GM12878 (cell line): ENCODE measurements around the gene NUP37. TPM values are rescaled to one million over a fixed set of nuclear protein-coding genes. Genes with fewer than 3 reads are reported as not detected.
A peak's percentile ranks its signal among the peaks of the same experiment; 100 is the strongest.

Source experiments
- ATAC-seq: fragments of 200-7000 bp; cut with Tn5 transposase; 3 replicates; pipeline ENCODE4 v1.9.1; 2020; ENCODE audit warnings: mild to moderate bottlenecking, moderate library complexity
- BruUV-seq: library from RNA; stranded (reverse); fragments of 400-500 nt; replicated peaks from 2 replicates; lab custom pipeline; 2021; lab: Mats Ljungman, UMichigan
- CTCF ChIA-PET: fragments of 300-600 bp; sonication (Branson Sonifier 250); formaldehyde crosslinking; extraction: SDS; loops from one replicate; lab custom pipeline; 2021; ENCODE audit warnings: inconsistent platforms; lab: Yijun Ruan, JAX
- POLR2A ChIA-PET: fragments of 350-600 bp; formaldehyde crosslinking; extraction: SDS; loops from one replicate; lab custom pipeline; 2021; ENCODE audit warnings: inconsistent platforms; lab: Charles Lee
- RAD21 ChIA-PET: fragments of 300-600 bp; sonication (Branson Sonifier 250); formaldehyde crosslinking; loops from one replicate; lab custom pipeline; 2023; ENCODE audit warnings: antibody characterized with exemption; ENCODE audit not compliant: unreplicated experiment; lab: Charles Lee
- SMC1A ChIA-PET: fragments of 300-600 bp; sonication (Branson Sonifier 250); formaldehyde crosslinking; loops from one replicate; lab custom pipeline; 2023; ENCODE audit not compliant: unreplicated experiment, uncharacterized antibody; lab: Charles Lee
- DNase-seq: peaks from one replicate; pipeline ENCODE4 v3.0.0-alpha.2; 2011; ENCODE audit warnings: low read depth, low spot score
- FAIRE-seq: peaks from 3 replicates; lab custom pipeline; 2011; peaks lifted over from hg19 to GRCh38; lab: Jason Lieb, UNC
- H2AFZ ChIP-seq: 2 replicates; pipeline ENCODE4 v1.6.0; 2011; ENCODE audit warnings: low read depth, low read length, control low read depth; ENCODE audit not compliant: control insufficient read depth
- H3K27ac ChIP-seq: 2 replicates; pipeline ENCODE4 v1.5.1; 2011; ENCODE audit warnings: control low read depth; ENCODE audit not compliant: control insufficient read depth, insufficient read depth
- H3K27me3 ChIP-seq, 2 experiments: replicated peaks in 1 of 2; 2 replicates each; pipeline versions ENCODE4 v1.6.0 to v1.6.1; 2011; ENCODE audit warnings: low read length in 1 of 2; ENCODE audit not compliant: control insufficient read depth in 2 of 2, insufficient read depth in 2 of 2
- H3K36me3 ChIP-seq, 2 experiments: 2 replicates each; pipeline ENCODE4 v1.5.1; 2011; ENCODE audit warnings: low read length in 1 of 2; ENCODE audit not compliant: control insufficient read depth in 2 of 2, insufficient read depth in 2 of 2
- H3K4me1 ChIP-seq: 2 replicates; pipeline ENCODE4 v1.6.1; 2011; ENCODE audit warnings: mild to moderate bottlenecking, low read length, moderate library complexity, mixed read lengths; ENCODE audit not compliant: control insufficient read depth, insufficient read depth
- H3K4me2 ChIP-seq: 2 replicates; pipeline ENCODE4 v1.6.0; 2011; ENCODE audit warnings: control low read depth; ENCODE audit not compliant: control insufficient read depth, insufficient read depth
- H3K4me3 ChIP-seq: fragments of 200-600 bp; sonication (generic); 2 replicates; pipeline ENCODE4 v1.5.1; 2016
- H3K79me2 ChIP-seq: 2 replicates; pipeline ENCODE4 v1.6.0; 2011; ENCODE audit warnings: low read length; ENCODE audit not compliant: control insufficient read depth, insufficient read depth
- H3K9ac ChIP-seq: 2 replicates; pipeline ENCODE4 v1.8.0; 2011; ENCODE audit warnings: low read length, control low read depth, mixed read lengths; ENCODE audit not compliant: control insufficient read depth, insufficient read depth
- H3K9me3 ChIP-seq: replicated peaks from 3 replicates; pipeline ENCODE4 v1.5.1; 2011; ENCODE audit warnings: mild to moderate bottlenecking, low read length; ENCODE audit not compliant: control insufficient read depth, insufficient read depth
- H4K20me1 ChIP-seq: 2 replicates; pipeline ENCODE4 v1.6.0; 2011; ENCODE audit not compliant: control insufficient read depth, insufficient read depth
- BRCA1 ChIP-seq: IDR thresholded peaks from 2 replicates; pipeline ENCODE4 v1.6.1; 2011; ENCODE audit warnings: low read depth, low read length, improper control_type of control experiment
- GABPA ChIP-seq: IDR thresholded peaks from 2 replicates; pipeline ENCODE4 v1.6.1; 2014; ENCODE audit warnings: antibody characterized with exemption, low read depth, mild to moderate bottlenecking, inconsistent platforms
- GATAD2B ChIP-seq: fragments of 450-650 bp; conservative IDR thresholded peaks from 2 replicates; pipeline ENCODE4 v1.6.1; 2017; ENCODE audit warnings: low read depth, mild to moderate bottlenecking, moderate library complexity
- JUNB ChIP-seq: IDR thresholded peaks from 2 replicates; pipeline ENCODE4 v1.6.1; 2016; ENCODE audit warnings: antibody characterized with exemption, mild to moderate bottlenecking
- LARP7 ChIP-seq: fragments of 450-650 bp; IDR thresholded peaks from 2 replicates; pipeline ENCODE4 v1.6.1; 2017; ENCODE audit warnings: mild to moderate bottlenecking
- MEF2B ChIP-seq: fragments of 450-650 bp; IDR thresholded peaks from 2 replicates; pipeline ENCODE4 v1.6.1; 2018; ENCODE audit warnings: mild to moderate bottlenecking, moderate library complexity; ENCODE audit not compliant: partially characterized antibody, poor library complexity, severe bottlenecking
- NR2C1 ChIP-seq: fragments of 450-650 bp; IDR thresholded peaks from 2 replicates; pipeline ENCODE4 v1.6.1; 2017; ENCODE audit warnings: antibody characterized with exemption, mild to moderate bottlenecking, moderate library complexity
- RAD51 ChIP-seq: fragments of 450-650 bp; IDR thresholded peaks from 2 replicates; pipeline ENCODE4 v1.6.1; 2016; ENCODE audit warnings: moderate library complexity, mild to moderate bottlenecking, inconsistent platforms
- RUNX3 ChIP-seq: IDR thresholded peaks from 2 replicates; pipeline ENCODE4 v1.6.1; 2012; ENCODE audit warnings: low read length, inconsistent platforms
- SMARCA5 ChIP-seq: fragments of 450-650 bp; IDR thresholded peaks from 2 replicates; pipeline ENCODE4 v1.6.1; 2017; ENCODE audit warnings: mild to moderate bottlenecking
- SP1 ChIP-seq: IDR thresholded peaks from one replicate; pipeline ENCODE4 v1.6.1; 2011; ENCODE audit warnings: low read depth, low read length
- SRF ChIP-seq, 2 experiments: IDR thresholded peaks; 2 replicates each; pipeline ENCODE4 v1.6.1; 2011; ENCODE audit warnings: low read depth in 2 of 2, low read length in 2 of 2, mild to moderate bottlenecking in 1 of 2, moderate library complexity in 1 of 2
- STAT1 ChIP-seq: fragments of 450-650 bp; conservative IDR thresholded peaks from 2 replicates; pipeline ENCODE4 v1.6.1; 2014; ENCODE audit warnings: antibody characterized with exemption, mild to moderate bottlenecking
- YY1 ChIP-seq: IDR thresholded peaks from 2 replicates; pipeline ENCODE4 v1.6.1; 2011; ENCODE audit warnings: low read depth, mild to moderate bottlenecking, low read length
- in situ Hi-C: fragments of 300-500 bp; cut with MboI; formaldehyde crosslinking; loops from 9 replicates; pipeline ENCODE4 v1.14.3; 2018; ENCODE audit warnings: mixed read lengths
- intact Hi-C: fragments of 100-400 bp; cut with micrococcal nuclease; formaldehyde crosslinking; loops from one replicate; pipeline ENCODE4 v1.14.2; 2022; ENCODE audit not compliant: unreplicated experiment
- polyA plus RNA-seq, 11 experiments: library from polyadenylated mRNA; depleted of rRNA in 4 of 11; unstranded in 6 of 11; stranded (reverse) in 5 of 11; fragments of >200 nt; fragmentation: Nextera tagmentation in 4 of 11; fragmentation: Illumina TruSeq in 1 of 11; extraction: Ambion mirVana in 4 of 11; extraction: Trizol in 1 of 11; gene quantifications; 1 replicate in 1 of 11; 2 replicates in 10 of 11; pipeline versions ENCODE4 v1.2.1 to v1.2.3, GENCODE V29; 2011 to 2016; ENCODE audit warnings: inconsistent platforms in 2 of 11, missing spikeins in 2 of 11, low read depth in 1 of 11
- total RNA-seq, 4 experiments: library from RNA; depleted of rRNA in 3 of 4; stranded (reverse); fragments of >200 nt in 3 of 4; fragmentation: Illumina TruSeq in 1 of 4; extraction: Trizol in 1 of 4; gene quantifications; 2 replicates each; pipeline versions ENCODE4 v1.2.1 to v1.2.3, GENCODE V29; 2013 to 2021
- TF ChIP-seq, protein P1 (sequence below): IDR thresholded peaks from 2 replicates; pipeline ENCODE4 v1.6.1; 2011; ENCODE audit warnings: low read depth, low read length, improper control_type of control experiment, borderline replicate concordance
- TF ChIP-seq, protein P2 (sequence below): IDR thresholded peaks from 2 replicates; pipeline ENCODE4 v1.6.1; 2012; ENCODE audit warnings: improper control_type of control experiment, low read depth, low read length; ENCODE audit not compliant: insufficient replicate concordance
- TF ChIP-seq, protein P3 (sequence below): fragments of 450-650 bp; formaldehyde crosslinking; IDR thresholded peaks from 2 replicates; pipeline ENCODE4 v1.5.0; 2022; ENCODE audit warnings: mild to moderate bottlenecking, missing genetic modification characterization

NUP37 gene
- total and polyA plus RNA-seq, 10 of the 15 experiments (the other 5 are each of a cell fraction or from before 2014, with no cell fraction given) = 51.8 to 250 (median 99.6) TPM

DNA sequence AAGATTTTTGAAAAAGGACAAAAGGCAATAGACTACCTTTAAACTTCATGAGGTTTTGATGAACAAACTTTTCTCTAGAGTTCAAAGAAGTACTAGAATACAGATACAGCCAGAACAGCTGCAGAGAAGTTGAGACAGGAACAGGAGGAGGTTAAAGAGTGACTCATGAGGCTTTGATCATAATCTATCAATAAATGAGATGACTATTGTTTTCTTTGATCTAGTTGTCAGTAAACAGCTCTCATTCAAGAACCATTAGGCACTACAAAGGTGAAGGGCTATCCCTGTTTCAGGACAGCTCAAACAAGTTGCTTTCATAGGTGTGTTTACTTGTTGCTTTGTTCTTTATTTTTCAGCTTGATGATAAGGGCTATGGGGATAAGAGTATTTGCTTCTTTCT lies 60.6 kb downstream of the NUP37 start:
- DNase-seq = no peak
- Histone ChIP-seq H3K4me2 (0 out of 2 replicates have a peak overlapping the region, but pooled peaks have one; percentile 13), H3K9ac (no peak overlapping the region), H3K4me3 (no peak overlapping the region), H3K9me3 (no peaks in the 10 kb centered on the region; the same call in 2 of the 3 replicates), H3K27ac (no peak overlapping the region), H3K36me3 (peaks cover 0 to 5% of the 10 kb centered on the region in 2 experiments; a peak in 1 of 4 replicates), H3K79me2 (peaks cover 6% of the 10 kb centered on the region), H3K27me3 (no peaks in the 10 kb centered on the region), H3K4me1 (peaks cover 10% of the 10 kb centered on the region; the same call in 1 of the 2 replicates), H4K20me1 (no peaks in the 10 kb centered on the region), H2AFZ (no peak overlapping the region)
- ChIA-PET POLR2A (interaction anchor here (0.6 to 1.7 kb wide), 2 partner anchors 10 to 145 kb away, joined by 3 to 5 read pairs; no protein-coding TSS in a partner anchor), CTCF (interaction anchor here (0.9 kb wide), 1 partner anchor 32 kb away, joined by 3 read pairs; no protein-coding TSS in a partner anchor), SMC1A (interaction anchor here (0.7 to 1.8 kb wide), 8 partner anchors 9 to 128 kb away, joined by 3 to 9 read pairs (median 4); no protein-coding TSS in a partner anchor), RAD21 (no interaction called here)
- intact Hi-C loops (no loop called here), in situ Hi-C loops (no loop called here)
- peak; percentile 3; the same call in 2 of the 3 replicates for ATAC-seq
- no TSS peak for BruUV-seq
- no peak for FAIRE-seq
- TF ChIP-seq SP1 (no peak), STAT1 (no peak), YY1 (no peak), BRCA1 (no peak), JUNB (peak; percentile 82), MEF2B (no peak), LARP7 (no peak), GABPA (no peak), NR2C1 (no peak), GATAD2B (no peak), SMARCA5 (no peak), RUNX3 (peak; percentile 41), SRF (IDR thresholded peaks at IDR 0.05; ENCODE audit: low read depth in 2 of 2, low read length in 2 of 2) (no peak), RAD51 (no peak)
- TF ChIP-seq, protein P1, sequence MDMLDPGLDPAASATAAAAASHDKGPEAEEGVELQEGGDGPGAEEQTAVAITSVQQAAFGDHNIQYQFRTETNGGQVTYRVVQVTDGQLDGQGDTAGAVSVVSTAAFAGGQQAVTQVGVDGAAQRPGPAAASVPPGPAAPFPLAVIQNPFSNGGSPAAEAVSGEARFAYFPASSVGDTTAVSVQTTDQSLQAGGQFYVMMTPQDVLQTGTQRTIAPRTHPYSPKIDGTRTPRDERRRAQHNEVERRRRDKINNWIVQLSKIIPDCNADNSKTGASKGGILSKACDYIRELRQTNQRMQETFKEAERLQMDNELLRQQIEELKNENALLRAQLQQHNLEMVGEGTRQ = no peak
- TF ChIP-seq, protein P2, sequence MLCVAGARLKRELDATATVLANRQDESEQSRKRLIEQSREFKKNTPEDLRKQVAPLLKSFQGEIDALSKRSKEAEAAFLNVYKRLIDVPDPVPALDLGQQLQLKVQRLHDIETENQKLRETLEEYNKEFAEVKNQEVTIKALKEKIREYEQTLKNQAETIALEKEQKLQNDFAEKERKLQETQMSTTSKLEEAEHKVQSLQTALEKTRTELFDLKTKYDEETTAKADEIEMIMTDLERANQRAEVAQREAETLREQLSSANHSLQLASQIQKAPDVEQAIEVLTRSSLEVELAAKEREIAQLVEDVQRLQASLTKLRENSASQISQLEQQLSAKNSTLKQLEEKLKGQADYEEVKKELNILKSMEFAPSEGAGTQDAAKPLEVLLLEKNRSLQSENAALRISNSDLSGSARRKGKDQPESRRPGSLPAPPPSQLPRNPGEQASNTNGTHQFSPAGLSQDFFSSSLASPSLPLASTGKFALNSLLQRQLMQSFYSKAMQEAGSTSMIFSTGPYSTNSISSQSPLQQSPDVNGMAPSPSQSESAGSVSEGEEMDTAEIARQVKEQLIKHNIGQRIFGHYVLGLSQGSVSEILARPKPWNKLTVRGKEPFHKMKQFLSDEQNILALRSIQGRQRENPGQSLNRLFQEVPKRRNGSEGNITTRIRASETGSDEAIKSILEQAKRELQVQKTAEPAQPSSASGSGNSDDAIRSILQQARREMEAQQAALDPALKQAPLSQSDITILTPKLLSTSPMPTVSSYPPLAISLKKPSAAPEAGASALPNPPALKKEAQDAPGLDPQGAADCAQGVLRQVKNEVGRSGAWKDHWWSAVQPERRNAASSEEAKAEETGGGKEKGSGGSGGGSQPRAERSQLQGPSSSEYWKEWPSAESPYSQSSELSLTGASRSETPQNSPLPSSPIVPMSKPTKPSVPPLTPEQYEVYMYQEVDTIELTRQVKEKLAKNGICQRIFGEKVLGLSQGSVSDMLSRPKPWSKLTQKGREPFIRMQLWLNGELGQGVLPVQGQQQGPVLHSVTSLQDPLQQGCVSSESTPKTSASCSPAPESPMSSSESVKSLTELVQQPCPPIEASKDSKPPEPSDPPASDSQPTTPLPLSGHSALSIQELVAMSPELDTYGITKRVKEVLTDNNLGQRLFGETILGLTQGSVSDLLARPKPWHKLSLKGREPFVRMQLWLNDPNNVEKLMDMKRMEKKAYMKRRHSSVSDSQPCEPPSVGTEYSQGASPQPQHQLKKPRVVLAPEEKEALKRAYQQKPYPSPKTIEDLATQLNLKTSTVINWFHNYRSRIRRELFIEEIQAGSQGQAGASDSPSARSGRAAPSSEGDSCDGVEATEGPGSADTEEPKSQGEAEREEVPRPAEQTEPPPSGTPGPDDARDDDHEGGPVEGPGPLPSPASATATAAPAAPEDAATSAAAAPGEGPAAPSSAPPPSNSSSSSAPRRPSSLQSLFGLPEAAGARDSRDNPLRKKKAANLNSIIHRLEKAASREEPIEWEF = no peak
- TF ChIP-seq, protein P3, sequence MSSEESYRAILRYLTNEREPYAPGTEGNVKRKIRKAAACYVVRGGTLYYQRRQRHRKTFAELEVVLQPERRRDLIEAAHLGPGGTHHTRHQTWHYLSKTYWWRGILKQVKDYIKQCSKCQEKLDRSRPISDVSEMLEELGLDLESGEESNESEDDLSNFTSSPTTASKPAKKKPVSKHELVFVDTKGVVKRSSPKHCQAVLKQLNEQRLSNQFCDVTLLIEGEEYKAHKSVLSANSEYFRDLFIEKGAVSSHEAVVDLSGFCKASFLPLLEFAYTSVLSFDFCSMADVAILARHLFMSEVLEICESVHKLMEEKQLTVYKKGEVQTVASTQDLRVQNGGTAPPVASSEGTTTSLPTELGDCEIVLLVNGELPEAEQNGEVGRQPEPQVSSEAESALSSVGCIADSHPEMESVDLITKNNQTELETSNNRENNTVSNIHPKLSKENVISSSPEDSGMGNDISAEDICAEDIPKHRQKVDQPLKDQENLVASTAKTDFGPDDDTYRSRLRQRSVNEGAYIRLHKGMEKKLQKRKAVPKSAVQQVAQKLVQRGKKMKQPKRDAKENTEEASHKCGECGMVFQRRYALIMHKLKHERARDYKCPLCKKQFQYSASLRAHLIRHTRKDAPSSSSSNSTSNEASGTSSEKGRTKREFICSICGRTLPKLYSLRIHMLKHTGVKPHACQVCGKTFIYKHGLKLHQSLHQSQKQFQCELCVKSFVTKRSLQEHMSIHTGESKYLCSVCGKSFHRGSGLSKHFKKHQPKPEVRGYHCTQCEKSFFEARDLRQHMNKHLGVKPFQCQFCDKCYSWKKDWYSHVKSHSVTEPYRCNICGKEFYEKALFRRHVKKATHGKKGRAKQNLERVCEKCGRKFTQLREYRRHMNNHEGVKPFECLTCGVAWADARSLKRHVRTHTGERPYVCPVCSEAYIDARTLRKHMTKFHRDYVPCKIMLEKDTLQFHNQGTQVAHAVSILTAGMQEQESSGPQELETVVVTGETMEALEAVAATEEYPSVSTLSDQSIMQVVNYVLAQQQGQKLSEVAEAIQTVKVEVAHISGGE (CRISPR knock-in tag) = no peak
